ENCODE results near the gene PSAPL1.

The PSAPL1 gene

GRCh38 chr4:7414736-7415510 is 19.8 kb downstream of the PSAPL1 start:
- no peak overlapping the region for H3K4me3 ChIP-seq (ENCODE audit: low read depth, low read length)
- no peak for TF ChIP-seq CTCF (IDR thresholded peaks at IDR 0.05; ENCODE audit: borderline replicate concordance, insufficient read depth, low read depth, low read length)

- TF ChIP-seq CTCF (IDR thresholded peaks at IDR 0.05; ENCODE audit: borderline replicate concordance, insufficient read depth, low read depth, low read length) = no peak
- H3K4me3 ChIP-seq (ENCODE audit: low read depth, low read length) = no peak overlapping the region
These were observed 20.7 kb downstream of the PSAPL1 start for GRCh38 chr4:7414046-7414445.

- no peak overlapping the region for H3K4me3 ChIP-seq (ENCODE audit: low read depth, low read length)
- no peak for TF ChIP-seq CTCF (IDR thresholded peaks at IDR 0.05; ENCODE audit: borderline replicate concordance, insufficient read depth, low read depth, low read length)
These were observed 22.2 kb downstream of the PSAPL1 start for GRCh38 chr4:7412554-7412912.

GRCh38 chr4:7411896-7412553 is 22.7 kb downstream of the PSAPL1 start:
- no peak for TF ChIP-seq CTCF (IDR thresholded peaks at IDR 0.05; ENCODE audit: borderline replicate concordance, insufficient read depth, low read depth, low read length)
- H3K4me3 ChIP-seq (ENCODE audit: low read depth, low read length) = no peak overlapping the region

GRCh38 chr4:7411491-7411890 is 23.2 kb downstream of the PSAPL1 start:
- TF ChIP-seq CTCF (IDR thresholded peaks at IDR 0.05; ENCODE audit: borderline replicate concordance, insufficient read depth, low read depth, low read length) = no peak
- no peak overlapping the region for H3K4me3 ChIP-seq (ENCODE audit: low read depth, low read length)

- no peak overlapping the region for H3K4me3 ChIP-seq (ENCODE audit: low read depth, low read length)
- no peak for TF ChIP-seq CTCF (IDR thresholded peaks at IDR 0.05; ENCODE audit: borderline replicate concordance, insufficient read depth, low read depth, low read length)
These were observed 24.3 kb downstream of the PSAPL1 start for GRCh38 chr4:7410446-7410845.

GRCh38 chr4:7408166-7408565 is 26.6 kb downstream of the PSAPL1 start:
- no peak for TF ChIP-seq CTCF (IDR thresholded peaks at IDR 0.05; ENCODE audit: borderline replicate concordance, insufficient read depth, low read depth, low read length)
- no peak overlapping the region for H3K4me3 ChIP-seq (ENCODE audit: low read depth, low read length)

Measured in GM12875 (cell line).